Testis (tissue), 2 donors: ENCODE measurements around the gene HSPB2.

Experiments used
- CTCF ChIP-seq, 3 experiments: fragments of 450-650 bp in 2 of 3; fragments of 200-600 bp in 1 of 3; sonication (generic) in 1 of 3; IDR thresholded peaks; one replicate each; pipeline ENCODE4 v1.5.1; 2016 to 2019; ENCODE audit warnings: antibody characterized with exemption in 3 of 3, mild to moderate bottlenecking in 2 of 3, moderate library complexity in 1 of 3
- POLR2A ChIP-seq: fragments of 450-650 bp; IDR thresholded peaks from one replicate; pipeline ENCODE4 v1.6.1; 2017; ENCODE audit warnings: antibody characterized with exemption, mild to moderate bottlenecking, moderate library complexity

DNA sequence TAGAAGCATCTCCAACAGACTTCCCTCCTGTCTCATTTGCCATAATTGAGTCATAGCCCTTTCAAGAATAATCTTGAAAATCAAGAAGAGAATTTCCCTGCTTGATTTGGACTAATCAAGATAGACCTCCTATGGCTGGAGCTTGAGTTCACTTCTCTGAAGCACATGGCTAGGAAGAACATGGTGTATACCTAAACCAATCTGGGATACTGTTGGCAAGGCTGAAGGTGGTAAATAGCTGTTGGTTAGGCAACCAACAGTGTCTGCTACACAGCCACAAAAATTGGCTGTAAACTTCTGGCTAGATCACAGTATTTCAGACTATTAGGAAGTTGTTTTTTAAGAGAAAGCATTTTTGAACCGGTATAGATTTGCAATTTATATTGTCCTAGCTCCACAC lies 5.9 kb upstream of the HSPB2 start:
- no peak for TF ChIP-seq CTCF (IDR thresholded peaks at IDR 0.05)
- TF ChIP-seq POLR2A, result no peak
